CD4-positive, alpha-beta T cell treated with Interleukin-21 for 1 hour (primary cell): ENCODE results near the gene LMTK3.

Source experiments
- DNase-seq: peaks from one replicate; pipeline ENCODE4 v3.0.0-alpha.2; 2020

LMTK3 gene, protein sequence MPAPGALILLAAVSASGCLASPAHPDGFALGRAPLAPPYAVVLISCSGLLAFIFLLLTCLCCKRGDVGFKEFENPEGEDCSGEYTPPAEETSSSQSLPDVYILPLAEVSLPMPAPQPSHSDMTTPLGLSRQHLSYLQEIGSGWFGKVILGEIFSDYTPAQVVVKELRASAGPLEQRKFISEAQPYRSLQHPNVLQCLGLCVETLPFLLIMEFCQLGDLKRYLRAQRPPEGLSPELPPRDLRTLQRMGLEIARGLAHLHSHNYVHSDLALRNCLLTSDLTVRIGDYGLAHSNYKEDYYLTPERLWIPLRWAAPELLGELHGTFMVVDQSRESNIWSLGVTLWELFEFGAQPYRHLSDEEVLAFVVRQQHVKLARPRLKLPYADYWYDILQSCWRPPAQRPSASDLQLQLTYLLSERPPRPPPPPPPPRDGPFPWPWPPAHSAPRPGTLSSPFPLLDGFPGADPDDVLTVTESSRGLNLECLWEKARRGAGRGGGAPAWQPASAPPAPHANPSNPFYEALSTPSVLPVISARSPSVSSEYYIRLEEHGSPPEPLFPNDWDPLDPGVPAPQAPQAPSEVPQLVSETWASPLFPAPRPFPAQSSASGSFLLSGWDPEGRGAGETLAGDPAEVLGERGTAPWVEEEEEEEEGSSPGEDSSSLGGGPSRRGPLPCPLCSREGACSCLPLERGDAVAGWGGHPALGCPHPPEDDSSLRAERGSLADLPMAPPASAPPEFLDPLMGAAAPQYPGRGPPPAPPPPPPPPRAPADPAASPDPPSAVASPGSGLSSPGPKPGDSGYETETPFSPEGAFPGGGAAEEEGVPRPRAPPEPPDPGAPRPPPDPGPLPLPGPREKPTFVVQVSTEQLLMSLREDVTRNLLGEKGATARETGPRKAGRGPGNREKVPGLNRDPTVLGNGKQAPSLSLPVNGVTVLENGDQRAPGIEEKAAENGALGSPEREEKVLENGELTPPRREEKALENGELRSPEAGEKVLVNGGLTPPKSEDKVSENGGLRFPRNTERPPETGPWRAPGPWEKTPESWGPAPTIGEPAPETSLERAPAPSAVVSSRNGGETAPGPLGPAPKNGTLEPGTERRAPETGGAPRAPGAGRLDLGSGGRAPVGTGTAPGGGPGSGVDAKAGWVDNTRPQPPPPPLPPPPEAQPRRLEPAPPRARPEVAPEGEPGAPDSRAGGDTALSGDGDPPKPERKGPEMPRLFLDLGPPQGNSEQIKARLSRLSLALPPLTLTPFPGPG (N-terminal part only)

GRCh38 chr19:48511800-48512503 is at the start of gene LMTK3:
Gene LMTK3 (minus strand): TSS chr19:48511835. CDS start chr19:48511576, 259 bp downstream.
- DNase-seq: peak; percentile 93

GRCh38 chr19:48561412-48561811 is 49.8 kb upstream of the LMTK3 start:
- DNase-seq: no peak

DNA sequence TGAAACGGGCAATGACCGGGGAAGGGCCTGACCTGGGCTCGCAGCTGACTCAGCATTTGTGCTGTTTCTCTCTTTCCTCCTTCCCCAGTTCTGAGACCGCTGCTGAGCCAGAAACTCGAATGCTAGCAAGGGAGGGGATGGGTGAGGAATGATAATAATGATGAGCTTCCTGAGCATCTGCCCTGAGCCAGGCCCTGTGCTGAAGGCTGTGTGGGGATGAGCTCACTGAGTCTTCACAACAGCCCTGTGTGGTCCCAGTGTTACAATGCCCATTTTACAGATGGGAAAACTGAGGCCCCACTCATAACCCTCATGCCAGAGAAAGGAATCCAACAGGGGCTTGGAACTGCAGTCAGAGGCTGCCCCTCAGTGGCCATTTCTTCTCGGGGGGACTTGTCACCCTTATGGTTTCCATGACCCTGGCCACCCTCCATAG is 48.5 kb upstream of the LMTK3 start:
- peak; percentile 6 for DNase-seq

DNA sequence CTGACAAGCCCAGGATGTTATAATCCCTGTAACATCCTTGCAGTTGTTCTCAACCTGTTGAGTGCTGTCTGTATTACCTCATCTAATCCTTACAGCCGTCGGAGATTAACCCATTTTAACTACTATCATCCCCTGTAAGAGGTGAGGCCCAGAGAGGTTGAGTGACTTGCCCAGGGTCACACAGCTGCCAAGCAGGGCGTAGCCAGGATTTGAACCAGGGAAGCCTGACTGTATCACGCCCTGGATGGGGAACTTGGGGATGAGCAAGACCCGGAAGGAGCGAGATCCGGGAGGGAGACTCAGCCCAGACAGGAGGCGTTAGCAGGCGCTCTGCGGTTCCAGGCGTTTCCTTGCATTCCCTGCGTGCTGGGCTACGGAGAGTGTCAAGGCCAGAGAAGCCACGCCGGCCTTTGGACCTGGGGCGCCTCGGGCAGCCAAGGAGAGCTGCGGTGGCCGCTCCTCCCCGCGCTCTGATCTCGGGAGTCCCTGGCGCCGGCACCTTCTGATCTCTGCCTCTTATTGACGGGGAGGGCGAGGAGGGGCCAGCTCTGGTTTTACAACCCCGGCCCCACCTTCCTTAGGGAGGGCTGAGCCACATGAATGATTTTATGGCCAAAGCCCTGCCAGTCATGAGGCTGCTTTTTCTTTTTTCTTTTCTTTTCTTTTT is 46.5 kb upstream of the LMTK3 start:
- no peak for DNase-seq

DNA sequence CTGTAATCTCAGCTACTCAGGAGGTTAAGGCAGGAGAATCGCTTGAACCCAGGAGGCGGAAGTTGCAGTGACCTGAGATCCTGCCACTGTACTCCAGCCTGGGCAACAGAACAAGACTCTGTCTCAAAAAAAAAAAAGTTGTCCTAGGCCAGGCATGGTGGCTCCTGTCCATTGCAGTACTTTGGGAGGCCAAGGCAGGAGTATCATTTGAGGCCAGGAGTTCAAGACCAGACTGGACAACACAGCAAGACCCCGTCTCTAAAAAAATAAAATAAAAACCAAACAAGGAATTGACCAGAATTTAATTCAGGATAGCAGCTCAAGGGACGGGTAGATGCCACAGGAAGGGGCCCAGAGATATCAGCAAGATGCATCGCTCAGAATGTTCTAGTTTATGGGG is 45.2 kb upstream of the LMTK3 start:
- no peak for DNase-seq

DNA sequence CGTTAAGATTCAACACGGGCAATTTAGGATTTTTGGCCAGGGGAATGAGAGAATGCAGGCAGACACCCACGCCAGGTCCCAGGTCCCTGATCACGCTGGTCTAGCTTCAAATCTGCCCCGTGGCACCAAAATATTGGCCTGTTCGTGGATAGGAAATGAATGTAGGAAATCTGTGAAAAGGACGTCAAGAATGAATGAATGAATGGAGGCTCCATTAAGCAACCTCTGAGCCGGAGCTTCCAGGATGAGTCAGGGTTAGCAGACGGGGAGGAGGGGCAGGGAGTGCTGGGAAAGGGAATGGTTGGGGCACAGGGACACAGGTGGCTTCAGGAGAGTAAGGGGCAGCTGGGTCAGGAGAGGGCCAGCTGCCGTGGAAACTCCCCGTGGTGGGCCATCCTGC is 44.5 kb upstream of the LMTK3 start:
- DNase-seq: no peak

GRCh38 chr19:48554385-48555091 is 42.9 kb upstream of the LMTK3 start:
- no peak for DNase-seq

GRCh38 chr19:48553676-48554384 is 42.2 kb upstream of the LMTK3 start:
- no peak for DNase-seq

DNA sequence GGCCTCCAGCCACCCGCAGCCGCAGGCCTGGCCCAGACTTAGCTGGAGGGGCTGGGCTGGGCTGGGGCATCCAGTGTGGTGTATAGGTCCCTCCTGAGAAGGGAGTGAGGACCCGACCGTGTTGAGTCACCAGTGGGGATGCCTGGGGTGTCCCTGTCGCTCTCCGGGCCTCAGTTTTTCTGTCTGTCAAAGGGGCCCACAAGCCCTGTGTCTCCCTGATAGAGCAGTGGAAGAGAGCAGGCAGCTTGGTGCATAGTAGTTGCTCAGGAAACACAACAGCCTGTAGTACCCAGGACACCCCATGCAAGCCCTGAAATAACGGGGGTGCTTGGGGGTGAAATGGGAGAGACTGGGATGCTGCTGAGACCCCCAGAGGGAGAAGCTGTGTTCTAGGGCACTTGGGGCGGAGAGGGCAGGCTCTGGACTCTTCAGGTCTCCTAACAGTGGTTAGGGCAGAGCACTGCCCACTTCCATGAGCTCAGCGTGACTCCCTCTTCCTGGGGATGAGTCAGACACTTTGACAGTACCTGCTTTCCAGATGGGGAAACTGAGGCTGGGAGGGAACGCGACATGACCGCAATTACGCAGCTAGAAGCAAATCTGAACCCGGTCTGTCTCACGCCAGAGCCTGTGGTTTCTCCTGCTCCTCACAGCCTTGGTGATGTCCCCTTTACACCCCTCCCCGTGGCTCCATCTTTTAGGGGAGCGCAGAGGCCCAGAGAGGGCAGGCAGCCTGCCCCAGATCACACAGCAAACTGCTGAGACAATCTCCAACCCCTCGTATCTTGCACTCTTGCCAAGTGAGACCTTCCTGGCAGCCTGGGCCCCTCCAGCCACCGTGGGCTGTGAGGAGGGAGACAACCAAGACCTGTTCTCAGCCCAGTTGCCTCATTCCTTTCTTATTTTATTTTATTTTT is 41.0 kb upstream of the LMTK3 start:
- DNase-seq: no peak

DNA sequence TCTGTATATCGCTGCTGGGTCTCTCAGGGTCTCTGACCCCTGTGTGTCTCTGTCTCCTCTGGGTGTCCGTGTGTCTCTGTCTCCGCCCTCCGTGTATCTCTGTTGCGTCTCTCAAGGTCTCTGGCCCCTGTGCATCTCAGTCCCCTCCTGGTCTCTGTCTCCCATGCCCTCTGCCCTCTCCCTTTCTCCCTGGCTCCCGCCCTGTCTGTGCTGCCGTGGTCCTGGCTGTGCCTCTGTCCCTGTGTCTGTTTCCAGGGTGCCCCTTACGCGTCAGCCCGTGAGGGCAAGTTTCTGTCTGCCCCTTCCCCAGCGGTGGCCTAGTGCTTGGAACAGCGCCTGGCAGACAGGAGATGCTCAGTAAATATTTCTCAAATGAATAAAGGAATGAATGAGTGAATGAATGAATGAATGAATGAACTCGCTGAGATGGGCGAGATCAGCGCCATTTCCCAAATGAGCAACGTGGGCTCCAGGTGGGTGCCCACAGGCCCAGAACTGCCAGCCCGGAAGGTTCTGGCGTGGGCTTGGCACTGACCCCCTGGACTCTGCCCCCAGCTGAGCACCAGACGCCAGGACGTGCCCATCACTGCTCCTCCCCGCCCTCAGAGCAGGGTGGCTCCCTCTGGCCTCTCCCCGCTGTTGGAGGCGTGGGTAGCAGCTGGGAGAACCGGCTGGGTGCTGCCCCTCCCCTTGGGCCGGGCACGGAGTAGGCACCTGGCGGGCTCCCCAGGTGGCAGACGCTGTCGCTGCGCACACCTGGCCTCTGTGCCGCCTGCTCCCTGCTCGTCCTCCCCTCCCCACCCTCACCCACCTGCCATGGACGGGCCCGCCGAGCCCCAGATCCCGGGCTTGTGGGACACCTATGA is 40.0 kb upstream of the LMTK3 start, which contains the start of gene SULT2B1:
SULT2B1 (plus strand) TSS at position 736 of the 866 bp plus-strand sequence; CDS start at position 817, 81 bp downstream.
- no peak for DNase-seq

- DNase-seq: no peak
These were observed 37.7 kb upstream of the LMTK3 start for GRCh38 chr19:48549380-48549779.

DNA sequence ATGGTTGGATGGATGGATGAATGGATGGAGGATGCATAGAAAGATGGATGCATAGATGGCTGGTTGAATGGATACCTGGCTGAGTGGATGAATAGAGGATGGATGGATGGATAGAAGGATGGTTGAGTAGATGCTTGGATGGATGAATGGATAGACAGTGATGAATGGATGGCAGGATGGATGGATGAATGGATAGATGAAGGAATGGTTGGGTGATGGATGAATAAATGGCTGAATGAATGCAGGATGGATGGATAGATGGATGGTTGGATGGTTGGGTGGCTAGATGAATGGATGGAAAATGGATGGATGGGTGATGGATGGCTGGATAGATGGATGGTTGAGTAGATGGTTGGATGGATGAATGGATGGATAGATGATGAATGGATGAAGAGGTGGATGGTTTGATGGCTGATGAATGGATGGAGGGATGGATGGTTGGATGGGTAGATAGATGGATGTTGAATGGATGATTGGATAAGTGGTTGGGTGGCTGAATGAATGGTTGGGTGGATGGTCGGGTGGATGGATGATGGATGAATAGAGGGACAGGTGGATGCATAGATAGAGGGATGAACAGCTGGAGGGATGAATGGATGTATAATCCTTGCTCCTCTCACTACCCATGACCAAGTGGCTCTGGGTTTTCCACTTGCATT is 36.7 kb upstream of the LMTK3 start:
- no peak for DNase-seq

GRCh38 chr19:48547722-48548121 is 36.1 kb upstream of the LMTK3 start:
- DNase-seq: no peak

DNA sequence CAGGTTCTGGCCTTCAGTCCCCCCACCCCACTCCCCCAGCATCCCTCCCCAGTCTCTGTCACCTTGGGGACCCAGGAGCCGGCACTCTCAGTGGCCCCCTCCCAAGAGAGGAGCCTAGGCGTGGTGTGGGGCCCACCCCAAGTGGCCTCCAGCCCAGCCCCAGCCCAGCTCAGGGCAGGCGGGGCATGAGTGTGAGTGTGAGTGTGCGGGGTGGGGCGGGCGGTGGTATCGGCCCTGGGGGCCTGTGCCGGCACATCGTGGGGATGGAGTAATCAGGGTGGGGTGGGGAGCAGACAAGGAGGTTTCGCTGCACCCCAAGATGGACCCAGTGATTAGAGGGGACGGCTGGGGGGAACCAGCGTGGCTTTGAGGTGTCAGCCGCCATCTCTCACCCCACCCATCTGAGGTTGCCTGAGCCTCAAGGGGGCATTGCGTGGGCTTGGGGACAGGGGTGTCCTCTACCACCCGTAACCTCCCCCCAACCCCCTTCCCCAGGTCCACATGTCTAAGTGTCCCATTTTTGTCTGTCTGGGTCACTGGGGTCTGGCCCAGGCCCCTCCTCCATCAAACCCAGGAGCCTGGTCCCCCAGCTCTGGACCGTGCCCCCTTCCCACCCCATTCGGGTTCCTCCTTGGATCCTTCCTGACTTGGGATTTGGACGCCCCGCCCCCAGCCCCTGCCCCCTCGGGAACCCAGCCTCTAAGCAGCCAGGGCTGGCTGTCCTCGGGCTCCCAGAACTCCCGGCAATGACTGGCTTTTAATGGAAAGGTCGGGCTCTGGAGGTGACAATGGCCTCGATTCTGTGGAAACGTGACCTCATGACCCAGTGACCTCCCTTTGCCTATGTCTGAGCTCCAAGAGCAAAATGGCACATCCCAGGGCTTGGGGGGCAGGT is 33.5 kb upstream of the LMTK3 start:
- no peak for DNase-seq

DNA sequence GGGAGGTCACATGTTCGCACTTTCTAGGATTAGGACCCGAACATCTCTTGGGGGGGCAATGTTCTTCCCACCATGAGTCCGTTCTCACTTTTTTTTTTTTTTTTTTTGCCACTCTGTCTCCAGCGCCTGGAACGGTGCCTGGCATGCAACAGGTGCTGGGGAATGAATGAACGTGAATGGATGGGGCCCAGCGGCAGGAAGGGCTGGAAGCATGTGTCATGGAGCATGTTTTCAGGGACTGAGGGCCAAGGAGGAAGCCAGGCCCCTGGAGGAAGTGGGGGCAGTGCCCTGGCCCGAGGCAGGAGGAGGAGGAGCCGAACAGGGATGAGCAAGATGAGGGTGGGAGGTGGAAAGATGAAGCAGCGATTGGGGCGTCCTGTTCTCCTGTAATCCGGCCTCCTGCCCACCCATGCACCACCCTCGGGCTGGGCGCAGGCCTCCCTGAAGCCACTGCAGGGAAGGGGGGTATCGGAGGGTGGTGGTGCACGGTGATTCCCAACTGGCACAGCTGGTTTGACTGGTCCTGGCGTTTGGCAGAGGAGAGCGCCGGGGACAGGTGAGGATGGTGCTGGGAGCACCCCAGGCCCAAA is 31.6 kb upstream of the LMTK3 start:
- DNase-seq: no peak

- no peak for DNase-seq
These were observed 30.2 kb upstream of the LMTK3 start for GRCh38 chr19:48541813-48542212.
